Tongue (tissue), 1 donor: ENCODE data around the gene TUBA3D. TPM values are rescaled to one million over a fixed set of nuclear protein-coding genes. Genes with fewer than 3 reads are reported as not detected.

Source experiments
- total RNA-seq: library from RNA; depleted of rRNA; stranded (reverse); fragments of >200 nt; gene quantifications from one replicate; pipeline ENCODE4 v1.2.3, GENCODE V29; 2014

Gene TUBA3D
- total RNA-seq, 1 donor from 2014 or later = not detected

Other genes with a start within 250 kb of the TUBA3D start
- not detected for gene RAB6D, start 112.0 kb upstream of the TUBA3D start, total RNA-seq
- gene MZT2A, start 16.3 kb downstream of the TUBA3D start, total RNA-seq = 51.6 TPM
- 2.2 TPM for gene CCDC74A, start 51.8 kb downstream of the TUBA3D start, total RNA-seq